Natural killer cell (primary cell): ENCODE results near the gene DALRD3. TPM values are rescaled to one million over a fixed set of nuclear protein-coding genes. Genes with fewer than 3 reads are reported as not detected.

Source experiments
- ATAC-seq, 3 donors: fragments of 150-1000 bp in 2 of 3; fragments of 200-7000 bp in 1 of 3; cut with Tn5 transposase; 1 replicate in 1 of 3; 2 replicates in 2 of 3; pipeline ENCODE4 v1.10.0; 2021; ENCODE audit warnings: mild to moderate bottlenecking in 2 of 3, moderate library complexity in 2 of 3
- DNase-seq, 2 donors: peaks; one replicate each; pipeline versions ENCODE4 v3.0.0 to v3.0.0-alpha.2; 2013 to 2021; ENCODE audit warnings: mixed read lengths in 1 of 2
- H3K27ac ChIP-seq: one replicate; pipeline ENCODE4 v1.5.1; 2013; ENCODE audit warnings: mild to moderate bottlenecking, low read length
- H3K27me3 ChIP-seq: one replicate; pipeline ENCODE4 v1.6.1; 2013; ENCODE audit warnings: low read length; ENCODE audit not compliant: control insufficient read depth, insufficient read depth
- H3K36me3 ChIP-seq: one replicate; pipeline ENCODE4 v1.6.1; 2013; ENCODE audit warnings: low read length; ENCODE audit not compliant: control insufficient read depth, insufficient read depth
- H3K4me1 ChIP-seq: one replicate; pipeline ENCODE4 v1.6.1; 2013; ENCODE audit warnings: low read length; ENCODE audit not compliant: control insufficient read depth, insufficient read depth
- H3K4me3 ChIP-seq: one replicate; pipeline ENCODE4 v1.5.1; 2013; ENCODE audit warnings: low read length
- H3K9me3 ChIP-seq: one replicate; pipeline ENCODE4 v1.6.1; 2013; ENCODE audit warnings: low read length; ENCODE audit not compliant: control insufficient read depth, insufficient read depth
- H3K27ac Mint-ChIP-seq, 2 donors: one replicate each; pipeline ENCODE4 v1.8.0; 2022; ENCODE audit warnings: mild to moderate bottlenecking in 2 of 2, mixed read lengths in 2 of 2, moderate library complexity in 1 of 2
- H3K27me3 Mint-ChIP-seq, 2 donors: one replicate each; pipeline ENCODE4 v1.8.0; 2022; ENCODE audit warnings: low read depth in 2 of 2, mixed read lengths in 2 of 2
- H3K36me3 Mint-ChIP-seq: one replicate; pipeline ENCODE4 v1.8.0; 2022; ENCODE audit warnings: mixed read lengths
- H3K4me1 Mint-ChIP-seq, 2 donors: one replicate each; pipeline ENCODE4 v1.8.0; 2022; ENCODE audit warnings: mixed read lengths in 2 of 2
- H3K4me3 Mint-ChIP-seq: one replicate; pipeline ENCODE4 v1.8.0; 2022; ENCODE audit warnings: mild to moderate bottlenecking, moderate library complexity, mixed read lengths
- H3K9me3 Mint-ChIP-seq, 2 donors: one replicate each; pipeline ENCODE4 v1.8.0; 2022; ENCODE audit warnings: mixed read lengths in 2 of 2
- CTCF ChIP-seq: fragments of 200-600 bp; IDR thresholded peaks from one replicate; pipeline ENCODE4 v1.8.0; 2022; ENCODE audit warnings: antibody characterized with exemption
- WGBS: methylation state at CpG from one replicate; pipeline ENCODE4 v1.1.7; 2013; ENCODE audit warnings: missing lambda C conversion rate; ENCODE audit not compliant: insufficient coverage; 5-methylcytosine and 5-hydroxymethylcytosine counted together
- intact Hi-C: fragments of 100-400 bp; cut with micrococcal nuclease; formaldehyde crosslinking; loops from one replicate; pipeline ENCODE4 v1.14.2; 2022
- total RNA-seq, 4 donors: library from RNA; stranded (reverse); fragments of 120-200 nt in 1 of 4; gene quantifications; one replicate each; pipeline versions ENCODE4 v1.2.3 to v1.2.4, GENCODE V29; 2013 to 2022

Gene DALRD3
- total RNA-seq, 3 donors from 2014 or later (not counting 1 experiment from before 2014, with no cell fraction given), result 16.8 to 20.1 (median 18.0) TPM

DNA sequence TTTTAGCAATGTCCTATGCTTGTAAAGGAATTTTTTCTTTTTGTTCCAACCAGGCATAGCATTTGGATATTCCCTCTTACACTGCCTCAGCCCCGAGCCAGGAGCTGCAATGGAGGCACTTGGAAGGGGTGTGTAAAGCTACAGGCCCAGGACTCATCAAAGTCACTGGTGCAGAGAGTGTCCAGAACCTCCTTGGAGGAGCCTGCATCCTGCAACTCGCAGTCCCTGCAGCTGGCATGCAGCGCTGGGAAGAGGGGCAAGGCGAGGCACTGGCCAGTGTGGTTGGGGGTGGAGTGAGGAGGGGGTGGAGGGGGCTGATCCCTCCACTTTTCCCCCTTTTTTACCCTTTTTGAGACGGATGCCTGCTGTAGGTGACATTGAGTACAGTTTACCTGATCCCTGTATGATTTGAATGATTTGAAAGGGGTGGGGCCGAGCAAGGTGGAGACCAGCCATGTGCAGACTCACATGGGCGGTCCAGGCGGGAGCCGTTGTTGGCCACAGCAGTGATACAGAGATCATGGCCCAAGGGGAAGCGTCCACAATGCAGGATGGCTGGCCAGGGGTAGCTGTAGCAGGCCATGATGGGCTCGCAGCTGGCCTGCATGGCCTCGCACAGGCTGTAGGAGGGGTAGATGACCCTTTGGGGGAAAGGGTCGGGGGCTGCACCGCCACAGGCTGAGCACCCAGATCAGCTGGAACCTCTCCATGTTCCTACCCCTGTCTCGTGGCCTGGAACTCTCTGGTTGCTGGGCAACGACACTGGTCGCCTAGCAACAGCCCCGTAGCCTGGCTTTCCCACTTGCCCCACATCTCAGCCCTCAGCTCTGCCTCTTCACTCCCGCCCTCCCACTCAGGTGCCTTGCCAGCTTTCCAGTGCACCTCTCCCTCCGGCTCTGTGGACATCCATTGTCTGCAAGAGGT lies 20.4 kb downstream of the DALRD3 start:
- H3K27ac Mint-ChIP-seq, result no peak overlapping the region

DNA sequence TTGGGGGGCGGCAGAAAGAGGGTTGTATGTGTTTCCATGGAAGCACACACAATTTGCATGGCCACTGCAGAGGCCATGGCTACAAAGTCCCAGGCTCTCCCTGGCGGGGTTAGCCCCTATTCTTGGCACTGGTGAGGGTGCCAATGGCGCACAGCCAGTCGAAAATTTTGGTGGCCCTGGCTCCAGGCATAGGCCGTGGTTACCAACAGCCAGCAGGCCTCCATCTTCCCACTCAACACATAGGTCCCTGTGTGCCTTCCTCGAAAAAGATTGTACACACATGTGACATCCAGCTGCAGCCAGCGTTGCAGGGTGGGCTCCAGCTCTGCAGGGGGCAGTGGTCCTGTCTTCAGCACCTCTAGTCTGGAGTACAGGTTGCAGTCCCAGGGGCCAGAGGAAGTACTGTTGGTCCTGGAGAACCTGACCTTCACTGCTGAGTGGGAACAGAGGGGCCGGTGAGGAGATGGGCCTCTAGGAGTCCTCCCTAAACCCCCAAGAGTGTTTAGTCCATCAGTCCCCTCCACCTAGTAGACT lies 21.2 kb downstream of the DALRD3 start:
- H3K36me3 Mint-ChIP-seq, result no peaks in the 10 kb centered on the region
- no peak overlapping the region for H3K27ac Mint-ChIP-seq
- ATAC-seq, result no peak
- intact Hi-C loops, result no loop called here
- no peaks in the 10 kb centered on the region for H3K9me3 Mint-ChIP-seq
- Histone ChIP-seq H3K4me1 (no peaks in the 10 kb centered on the region), H3K27ac (no peak overlapping the region), H3K4me3 (no peak overlapping the region), H3K36me3 (no peaks in the 10 kb centered on the region), H3K9me3 (no peaks in the 10 kb centered on the region), H3K27me3 (no peaks in the 10 kb centered on the region)
- no peaks in the 10 kb centered on the region for H3K27me3 Mint-ChIP-seq
- H3K4me1 Mint-ChIP-seq, result peaks cover 8 to 14% of the 10 kb centered on the region in 2 donors
- DNase-seq, result no peak
- TF ChIP-seq CTCF, result no peak
- H3K4me3 Mint-ChIP-seq, result no peak overlapping the region
- whole genome bisulfite sequencing, result 92% methylated on average over 8 of the region's 8 CpGs

More for the DNA sequence above, 20.4 kb downstream of the DALRD3 start:
- no peak for DNase-seq
- intact Hi-C loops, result no loop called here
- no peaks in the 10 kb centered on the region for H3K4me1 ChIP-seq
- H3K4me3 Mint-ChIP-seq, result no peak overlapping the region
- no peak overlapping the region for H3K27ac ChIP-seq
- no peak for ATAC-seq
- peaks cover 8 to 14% of the 10 kb centered on the region in 2 donors for H3K4me1 Mint-ChIP-seq
- H3K27me3 ChIP-seq, result no peaks in the 10 kb centered on the region
- H3K36me3 Mint-ChIP-seq, result no peaks in the 10 kb centered on the region
- H3K9me3 ChIP-seq, result no peaks in the 10 kb centered on the region
- TF ChIP-seq CTCF, result no peak
- H3K9me3 Mint-ChIP-seq, result no peaks in the 10 kb centered on the region
- WGBS, result 97% methylated on average over 18 of the region's 20 CpGs
- H3K36me3 ChIP-seq, result no peaks in the 10 kb centered on the region
- no peaks in the 10 kb centered on the region for H3K27me3 Mint-ChIP-seq
- no peak overlapping the region for H3K4me3 ChIP-seq

GRCh38 chr3:48996640-48997039 lies 21.7 kb downstream of the DALRD3 start:
- Mint-ChIP-seq H3K4me3 (no peak overlapping the region), H3K27me3 (no peaks in the 10 kb centered on the region)

More at GRCh38 chr3:48996640-48997039, 21.7 kb downstream of the DALRD3 start:
- WGBS, result over 99% methylated on average over 8 of the region's 8 CpGs
- intact Hi-C loops, result no loop called here
- Mint-ChIP-seq H3K36me3 (no peaks in the 10 kb centered on the region), H3K27ac (no peak overlapping the region), H3K4me1 (peaks cover 14 to 18% of the 10 kb centered on the region in 2 donors), H3K9me3 (no peaks in the 10 kb centered on the region)
- H3K36me3 ChIP-seq, result no peaks in the 10 kb centered on the region
- TF ChIP-seq CTCF, result no peak
- no peak overlapping the region for H3K4me3 ChIP-seq
- ATAC-seq, result no peak
- no peaks in the 10 kb centered on the region for H3K27me3 ChIP-seq
- no peak overlapping the region for H3K27ac ChIP-seq
- no peaks in the 10 kb centered on the region for H3K9me3 ChIP-seq
- DNase-seq, result no peak
- H3K4me1 ChIP-seq, result peaks cover 2% of the 10 kb centered on the region
